Lower leg skin (tissue), 3 donors: ENCODE data around the gene BPI.

Source experiments
- CTCF ChIP-seq, 3 donors: fragments of 450-650 bp; IDR thresholded peaks; one replicate each; pipeline ENCODE4 v1.5.1; 2016; ENCODE audit warnings: antibody characterized with exemption in 3 of 3, mild to moderate bottlenecking in 3 of 3, moderate library complexity in 2 of 3
- POLR2A ChIP-seq, 2 donors: fragments of 450-650 bp; IDR thresholded peaks; one replicate each; pipeline ENCODE4 v1.6.1; 2016 to 2017; ENCODE audit warnings: antibody characterized with exemption in 2 of 2, mild to moderate bottlenecking in 1 of 2, moderate library complexity in 1 of 2

GRCh38 chr20:38270869-38271605 is 32.9 kb upstream of the BPI start:
- TF ChIP-seq CTCF (IDR thresholded peaks at IDR 0.05) (no peak), POLR2A (IDR thresholded peaks at IDR 0.05) (no peak)
